HG03378 (cell line): Measurements from ENCODE around the gene MAPK8IP3.

Source experiments
- ATAC-seq: cut with Tn5 transposase; IDR thresholded peaks from one replicate; pipeline ENCODE4 v1.9.1; 2021; ENCODE audit warnings: mild to moderate bottlenecking, moderate library complexity; ENCODE audit not compliant: unreplicated experiment

The MAPK8IP3 gene

GRCh38 chr16:1758923-1759322 is 52.9 kb downstream of the MAPK8IP3 start:
- no peak for ATAC-seq

- ATAC-seq, result no peak
These were observed 53.5 kb downstream of the MAPK8IP3 start for GRCh38 chr16:1759511-1759910.

- ATAC-seq, result no peak
These were observed 54.9 kb downstream of the MAPK8IP3 start for GRCh38 chr16:1760911-1761310.

- no peak for ATAC-seq
These were observed 55.8 kb downstream of the MAPK8IP3 start for GRCh38 chr16:1761751-1762150.

- no peak for ATAC-seq
These were observed 56.3 kb downstream of the MAPK8IP3 start for GRCh38 chr16:1762196-1762878.

GRCh38 chr16:1762879-1763520 is 57.0 kb downstream of the MAPK8IP3 start:
- no peak for ATAC-seq

GRCh38 chr16:1763521-1764511 is 57.8 kb downstream of the MAPK8IP3 start:
- no peak for ATAC-seq

- ATAC-seq, result no peak
These were observed 59.0 kb downstream of the MAPK8IP3 start for GRCh38 chr16:1764971-1765370.

- no peak for ATAC-seq
These were observed 59.8 kb downstream of the MAPK8IP3 start for GRCh38 chr16:1765826-1766225.

- ATAC-seq, result no peak
These were observed 60.2 kb downstream of the MAPK8IP3 start for GRCh38 chr16:1766231-1766630.

- ATAC-seq, result no peak
These were observed 60.7 kb downstream of the MAPK8IP3 start for GRCh38 chr16:1766701-1767100.

- ATAC-seq, result no peak
These were observed 61.4 kb downstream of the MAPK8IP3 start for GRCh38 chr16:1767116-1767994.

GRCh38 chr16:1768061-1768766 is 62.2 kb downstream of the MAPK8IP3 start:
- ATAC-seq, result no peak

GRCh38 chr16:1768767-1769401 is 62.9 kb downstream of the MAPK8IP3 start:
- ATAC-seq, result no peak

GRCh38 chr16:1769402-1770300 is 63.7 kb downstream of the MAPK8IP3 start:
- ATAC-seq, result no peak

GRCh38 chr16:1770328-1771187 is 64.6 kb downstream of the MAPK8IP3 start:
- ATAC-seq, result no peak

GRCh38 chr16:1771188-1771863 is 65.3 kb downstream of the MAPK8IP3 start, which contains the start of gene NME3:
TSS of gene NME3 (minus strand) at chr16:1771543. CDS start at chr16:1771534, 9 bp downstream.
- no peak for ATAC-seq
